Common myeloid progenitor, CD34-positive (primary cell): Measurements from ENCODE around the gene PAX8.
"Not testable (repeated sequence)": the region's sequence is repeated elsewhere in the genome, so short reads cannot be mapped to it uniquely, and the experiment has no call there.

Experiments used
- CTCF ChIA-PET: fragments of 350-600 bp; sonication (Branson Sonifier 250); formaldehyde crosslinking; loops from one replicate; lab custom pipeline; 2021; ENCODE audit warnings: antibody characterized with exemption; lab: Charles Lee
- POLR2A ChIA-PET: fragments of 350-600 bp; sonication (Branson Sonifier 250); formaldehyde crosslinking; loops from one replicate; lab custom pipeline; 2021; ENCODE audit warnings: antibody characterized with exemption; lab: Charles Lee
- DNase-seq, 3 donors: peaks; one replicate each; pipeline versions ENCODE4 v3.0.0 to v3.0.0-alpha.2; 2013
- H3K27ac ChIP-seq, 2 experiments: 1 replicate in 1 of 2; 2 replicates in 1 of 2; pipeline ENCODE4 v1.7.0; 2013; ENCODE audit warnings: inconsistent platforms in 2 of 2, low read length in 2 of 2, mild to moderate bottlenecking in 2 of 2, low read depth in 1 of 2, moderate library complexity in 1 of 2; ENCODE audit not compliant: severe bottlenecking in 2 of 2, insufficient read depth in 1 of 2, poor library complexity in 1 of 2
- H3K27me3 ChIP-seq, 5 experiments: replicated peaks in 2 of 5; 1 replicate in 3 of 5; 2 replicates in 2 of 5; pipeline versions ENCODE4 v1.6.1 to v1.7.0; 2013; ENCODE audit warnings: low read length in 4 of 5, mild to moderate bottlenecking in 2 of 5, moderate library complexity in 2 of 5, inconsistent platforms in 1 of 5; ENCODE audit not compliant: insufficient read depth in 5 of 5, control insufficient read depth in 4 of 5
- H3K36me3 ChIP-seq, 4 experiments: 1 replicate in 2 of 4; 2 replicates in 2 of 4; pipeline versions ENCODE4 v1.6.1 to v1.7.0; 2013; ENCODE audit warnings: low read length in 3 of 4, control low read depth in 1 of 4, mild to moderate bottlenecking in 1 of 4; ENCODE audit not compliant: control insufficient read depth in 4 of 4, insufficient read depth in 4 of 4
- H3K4me1 ChIP-seq, 4 experiments: 1 replicate in 3 of 4; 2 replicates in 1 of 4; pipeline versions ENCODE4 v1.6.1 to v1.7.1; 2013; ENCODE audit warnings: low read length in 3 of 4, mild to moderate bottlenecking in 3 of 4, control low read depth in 1 of 4, inconsistent platforms in 1 of 4, moderate library complexity in 1 of 4; ENCODE audit not compliant: control insufficient read depth in 4 of 4, insufficient read depth in 4 of 4; ENCODE audit errors: control extremely low read depth in 1 of 4
- H3K4me3 ChIP-seq, 7 experiments: 1 replicate in 4 of 7; 2 replicates in 3 of 7; pipeline versions ENCODE4 v1.5.1 to v1.7.0; 2013; ENCODE audit warnings: mild to moderate bottlenecking in 7 of 7, low read length in 6 of 7, moderate library complexity in 6 of 7, inconsistent platforms in 2 of 7, low read depth in 2 of 7, control low read depth in 1 of 7; ENCODE audit not compliant: insufficient read depth in 4 of 7, control insufficient read depth in 1 of 7; ENCODE audit errors: extremely low read depth in 1 of 7
- H3K9me3 ChIP-seq, 5 experiments: 1 replicate in 4 of 5; 2 replicates in 1 of 5; pipeline versions ENCODE4 v1.6.1 to v1.7.1; 2013; ENCODE audit warnings: low read length in 4 of 5, mild to moderate bottlenecking in 2 of 5, inconsistent platforms in 1 of 5, low read depth in 1 of 5, moderate library complexity in 1 of 5; ENCODE audit not compliant: control insufficient read depth in 4 of 5, insufficient read depth in 2 of 5; ENCODE audit errors: control extremely low read depth in 1 of 5
- WGBS: methylation state at CpG from one replicate; pipeline ENCODE4 v1.1.5; 2013; ENCODE audit not compliant: insufficient coverage; 5-methylcytosine and 5-hydroxymethylcytosine counted together

PAX8 gene

GRCh38 chr2:113316085-113316484 is 37.4 kb upstream of the PAX8 start:
- no peak for DNase-seq
- ChIA-PET POLR2A (no interaction called here), CTCF (interaction anchor here (1.1 kb wide), 1 partner anchor 49 kb away, joined by 4 read pairs; no protein-coding TSS in a partner anchor)
- 100% methylated on average over 2 of the region's 2 CpGs for WGBS
- peaks cover 0 to 4% (median 0%) of the 10 kb centered on the region in 5 experiments for H3K27me3 ChIP-seq
- H3K4me3 ChIP-seq = no peak overlapping the region
- H3K9me3 ChIP-seq = no peaks in the 10 kb centered on the region
- H3K27ac ChIP-seq = no peak overlapping the region
- peaks cover 0 to 3% (median 0%) of the 10 kb centered on the region in 4 experiments for H3K4me1 ChIP-seq
- H3K36me3 ChIP-seq = no peaks in the 10 kb centered on the region

DNA sequence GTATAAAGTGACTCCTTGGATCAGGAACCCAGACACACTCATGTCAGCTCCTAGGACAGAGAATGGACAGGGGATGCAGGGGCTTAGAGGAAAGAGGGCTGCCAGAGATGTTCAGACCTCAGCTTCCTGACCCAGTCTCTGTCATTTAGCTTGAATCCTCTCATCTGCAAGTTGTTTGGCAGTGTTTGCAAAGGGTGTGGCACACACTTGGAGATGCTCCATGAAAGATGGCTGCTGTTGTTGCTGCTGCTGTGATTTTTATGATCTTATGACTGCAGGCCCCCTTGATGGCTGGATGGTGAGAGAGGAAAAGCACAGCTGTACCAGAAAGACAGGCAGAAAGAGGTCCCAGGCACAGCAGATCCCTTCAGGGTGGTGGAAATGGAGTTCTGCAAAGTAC is 35.9 kb upstream of the PAX8 start:
- CTCF ChIA-PET, H3K36me3 ChIP-seq, H3K27me3 ChIP-seq, H3K27ac ChIP-seq, H3K9me3 ChIP-seq, POLR2A ChIA-PET, H3K4me3 ChIP-seq, DNase-seq: not testable (repeated sequence)
- peaks cover 0 to 14% (median 1%) of the 10 kb centered on the region in 4 experiments for H3K4me1 ChIP-seq

GRCh38 chr2:113314176-113314575 is 35.5 kb upstream of the PAX8 start:
- CTCF ChIA-PET = interaction anchor here (1.4 kb wide), 1 partner anchor 10 kb away, joined by 3 read pairs; no protein-coding TSS in a partner anchor
- H3K27me3 ChIP-seq, H3K36me3 ChIP-seq, H3K27ac ChIP-seq, DNase-seq, H3K9me3 ChIP-seq, H3K4me3 ChIP-seq, POLR2A ChIA-PET: not testable (repeated sequence)
- WGBS = 100% methylated on average over 1 of the region's 3 CpGs
- H3K4me1 ChIP-seq = peaks cover 0 to 17% (median 1%) of the 10 kb centered on the region in 4 experiments

DNA sequence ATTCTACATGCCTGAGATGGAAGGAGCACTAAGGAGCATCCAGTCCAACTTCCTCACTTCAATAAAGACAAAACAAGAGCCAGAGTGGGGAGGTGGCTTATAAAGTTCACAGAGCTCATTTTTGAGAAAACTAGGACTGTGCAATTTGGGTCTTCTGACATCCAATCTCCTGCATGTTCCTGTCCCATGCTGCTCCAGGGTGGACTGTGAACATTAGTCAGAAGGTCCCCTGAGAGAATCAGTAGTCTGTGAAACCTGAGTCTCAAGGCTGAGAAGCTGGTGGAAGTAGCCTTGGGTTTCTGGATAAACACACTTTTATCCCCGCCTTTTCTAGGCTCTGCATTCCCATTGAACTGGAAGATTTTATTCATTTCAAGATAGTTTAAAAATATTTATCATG is 33.1 kb upstream of the PAX8 start:
- POLR2A ChIA-PET, H3K27me3 ChIP-seq, H3K36me3 ChIP-seq, H3K27ac ChIP-seq, H3K9me3 ChIP-seq, DNase-seq, H3K4me3 ChIP-seq: not testable (repeated sequence)
- WGBS = no CpG with 5 or more reads among the region's 1 CpG
- H3K4me1 ChIP-seq = peaks cover 0 to 17% (median 1%) of the 10 kb centered on the region in 4 experiments
- CTCF ChIA-PET = interaction anchor here (1.4 kb wide), 1 partner anchor 79 kb away, joined by 4 read pairs; no protein-coding TSS in a partner anchor

DNA sequence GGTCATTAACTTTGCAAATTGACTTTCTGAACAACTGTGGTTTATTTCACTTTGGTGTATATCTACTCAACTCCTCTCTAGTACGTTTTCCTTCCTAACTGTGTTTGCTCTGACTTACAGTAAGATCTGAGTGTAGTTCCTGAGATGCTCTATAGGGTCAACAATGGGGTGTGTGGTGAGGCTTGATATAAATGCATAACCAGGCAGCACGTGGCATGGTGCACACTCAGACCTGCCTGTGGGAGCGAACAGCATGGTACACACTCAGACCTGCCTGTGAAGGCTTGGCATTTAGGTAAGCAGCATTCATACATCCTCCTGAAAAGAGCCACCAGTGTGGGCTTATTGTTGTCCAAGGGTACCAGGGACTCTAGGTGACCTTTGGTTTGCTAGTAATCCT is 32.5 kb upstream of the PAX8 start:
- POLR2A ChIA-PET, H3K27me3 ChIP-seq, H3K36me3 ChIP-seq, H3K4me3 ChIP-seq, CTCF ChIA-PET, H3K27ac ChIP-seq, DNase-seq, H3K9me3 ChIP-seq: not testable (repeated sequence)
- WGBS = 81% methylated on average over 2 of the region's 3 CpGs
- H3K4me1 ChIP-seq = peaks cover 0 to 17% (median 1%) of the 10 kb centered on the region in 4 experiments

DNA sequence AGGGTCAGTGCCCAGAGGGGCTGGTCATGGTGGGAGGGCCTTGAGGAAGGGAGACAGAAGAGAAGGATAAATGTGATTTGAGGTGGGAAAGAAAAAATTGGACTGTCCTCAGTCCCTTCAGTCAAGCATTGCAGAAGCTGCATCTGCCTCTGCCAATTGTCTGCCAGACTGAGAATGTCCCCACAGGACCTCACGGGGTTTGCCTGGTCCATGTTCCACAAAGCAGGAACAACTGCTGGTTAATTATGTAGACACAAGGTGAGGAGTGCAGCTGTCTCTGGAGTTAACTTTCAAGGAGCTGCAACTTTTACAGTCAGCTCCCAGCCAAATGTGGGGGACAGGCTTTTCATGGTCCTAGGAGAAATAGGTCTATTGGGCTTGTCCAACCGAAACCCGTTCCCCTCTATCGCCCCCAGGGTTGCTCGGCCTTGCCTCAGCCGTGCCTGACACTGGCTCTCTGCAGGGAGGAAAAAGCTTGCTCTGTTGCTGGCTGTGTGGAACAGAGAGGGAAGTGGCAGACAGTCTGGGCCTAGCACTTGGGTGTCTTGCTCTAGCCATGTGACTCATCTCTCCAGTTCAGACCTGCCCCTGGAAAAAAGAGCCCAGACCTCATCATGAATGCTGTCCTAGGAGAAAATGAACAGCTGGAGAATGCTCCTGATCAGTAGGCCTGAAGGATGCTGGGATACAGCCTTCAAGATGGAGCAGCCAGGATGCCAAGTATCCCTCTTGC is 31.1 kb upstream of the PAX8 start:
- POLR2A ChIA-PET = no interaction called here
- Histone ChIP-seq H3K9me3 (no peaks in the 10 kb centered on the region), H3K27ac (no peak overlapping the region), H3K4me3 (no peak overlapping the region), H3K36me3 (no peaks in the 10 kb centered on the region), H3K4me1 (peaks cover 0 to 17% (median 1%) of the 10 kb centered on the region in 4 experiments), H3K27me3 (no peaks in the 10 kb centered on the region)
- WGBS = 92% methylated on average over 5 of the region's 6 CpGs
- CTCF ChIA-PET = interaction anchor here (1.1 to 1.6 kb wide), 2 partner anchors 13 to 49 kb away, joined by 3 to 5 read pairs; no protein-coding TSS in a partner anchor
- DNase-seq = no peak

DNA sequence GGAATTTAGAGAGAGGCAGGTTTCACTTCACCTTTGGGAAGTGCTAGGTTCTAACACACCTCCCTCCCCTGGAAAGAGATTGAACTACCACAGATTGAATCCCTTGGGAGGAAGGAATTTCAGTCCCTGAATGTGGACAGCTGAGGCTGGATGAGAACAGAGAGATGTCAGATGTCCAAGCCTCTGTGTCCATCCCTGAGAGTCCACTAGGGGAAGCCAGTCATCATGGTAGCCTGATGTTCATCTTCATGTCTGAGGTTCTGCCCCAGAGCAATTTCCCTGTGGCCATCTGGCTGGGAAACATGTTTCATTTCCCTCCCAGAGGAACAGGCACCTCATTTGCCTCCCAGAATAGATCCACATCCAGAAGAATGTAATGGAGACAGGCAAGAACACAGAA is 30.1 kb upstream of the PAX8 start:
- H3K4me3 ChIP-seq, POLR2A ChIA-PET, H3K27ac ChIP-seq, H3K36me3 ChIP-seq, H3K27me3 ChIP-seq, H3K9me3 ChIP-seq, DNase-seq: not testable (repeated sequence)
- CTCF ChIA-PET = interaction anchor here (1.1 to 1.6 kb wide), 2 partner anchors 12 to 48 kb away, joined by 3 to 5 read pairs; no protein-coding TSS in a partner anchor
- peaks cover 0 to 17% (median 1%) of the 10 kb centered on the region in 4 experiments for H3K4me1 ChIP-seq
